Calu3 (cell line): ENCODE results near the gene PGAP3. TPM values are rescaled to one million over a fixed set of nuclear protein-coding genes. Genes with fewer than 3 reads are reported as not detected.

Source experiments
- BruUV-seq: library from RNA; stranded (reverse); fragments of 400-500 nt; replicated peaks from 2 replicates; lab custom pipeline; 2021; lab: Mats Ljungman, UMichigan
- CTCF ChIA-PET: fragments of 300-600 bp; sonication (Branson Sonifier 250); formaldehyde crosslinking; loops from one replicate; lab custom pipeline; 2022; ENCODE audit warnings: antibody characterized with exemption; lab: Charles Lee
- DNase-seq: peaks from one replicate; pipeline ENCODE4 v3.0.0; 2022
- H3K27ac Mint-ChIP-seq: one replicate; pipeline ENCODE4 v1.8.0; 2022; ENCODE audit warnings: mixed read lengths; ENCODE audit not compliant: unreplicated experiment
- H3K27me3 Mint-ChIP-seq: one replicate; pipeline ENCODE4 v1.8.0; 2022; ENCODE audit warnings: mixed read lengths; ENCODE audit not compliant: unreplicated experiment
- H3K36me3 Mint-ChIP-seq: one replicate; pipeline ENCODE4 v1.8.0; 2022; ENCODE audit warnings: mild to moderate bottlenecking, moderate library complexity, mixed read lengths; ENCODE audit not compliant: insufficient read depth, unreplicated experiment
- H3K4me1 Mint-ChIP-seq: one replicate; pipeline ENCODE4 v1.8.0; 2022; ENCODE audit warnings: mild to moderate bottlenecking, low read depth, mixed read lengths; ENCODE audit not compliant: unreplicated experiment
- H3K4me3 Mint-ChIP-seq: one replicate; pipeline ENCODE4 v1.8.0; 2022; ENCODE audit warnings: mild to moderate bottlenecking, low read depth, moderate library complexity, mixed read lengths; ENCODE audit not compliant: unreplicated experiment
- H3K9me3 Mint-ChIP-seq: one replicate; pipeline ENCODE4 v1.8.0; 2022; ENCODE audit warnings: low read depth, mixed read lengths; ENCODE audit not compliant: unreplicated experiment
- CTCF ChIP-seq: fragments of 200-600 bp; IDR thresholded peaks from one replicate; pipeline ENCODE4 v1.8.0; 2022; ENCODE audit warnings: antibody characterized with exemption; ENCODE audit not compliant: unreplicated experiment
- intact Hi-C: fragments of 100-400 bp; cut with micrococcal nuclease; formaldehyde crosslinking; loops from one replicate; pipeline ENCODE4 v1.10.0; 2022; ENCODE audit not compliant: unreplicated experiment
- total RNA-seq: library from RNA; stranded (reverse); gene quantifications from 2 replicates; pipeline ENCODE4 v1.2.3, GENCODE V29; 2022

PGAP3 gene
- total RNA-seq, 1 experiment from 2014 or later, result 1,186 TPM

GRCh38 chr17:39688945-39689344 lies 1.1 kb upstream of the PGAP3 start:
- Mint-ChIP-seq H3K27ac (peak overlapping the region; percentile 63), H3K9me3 (no peaks in the 10 kb centered on the region), H3K4me1 (peaks cover 27% of the 10 kb centered on the region), H3K27me3 (no peaks in the 10 kb centered on the region), H3K36me3 (peaks cover 38% of the 10 kb centered on the region), H3K4me3 (peak overlapping the region; percentile 64)
- intact Hi-C loops, result loop anchor here (1.0 to 10.0 kb wide), 10 partner anchors 18 to 593 kb away; partner anchors contain the start of genes CDK12, LRRC3C, MIEN1 and ORMDL3
- CTCF ChIA-PET, result interaction anchor here (0.5 to 161.2 kb wide), 28 partner anchors 26 to 798 kb away, joined by 3 to 42089 read pairs (median 12); partner anchors contain the start of genes ERBB2, GRB7, GSDMA and GSDMB
- no peak for TF ChIP-seq CTCF
- BruUV-seq, result no TSS peak
- peak; percentile 88 for DNase-seq

GRCh38 chr17:39688475-39688835 lies 598 bp upstream of the PGAP3 start:
- CTCF ChIA-PET, result interaction anchor here (0.5 to 161.2 kb wide), 52 partner anchors 26 to 959 kb away, joined by 3 to 42089 read pairs (median 6); partner anchors contain the start of genes ERBB2, GRB7, GSDMA and GSDMB
- Mint-ChIP-seq H3K9me3 (no peaks in the 10 kb centered on the region), H3K4me3 (peak overlapping the region; percentile 64), H3K27me3 (no peaks in the 10 kb centered on the region), H3K4me1 (peaks cover 27% of the 10 kb centered on the region), H3K36me3 (peaks cover 38% of the 10 kb centered on the region), H3K27ac (peak overlapping the region; percentile 63)
- intact Hi-C loops, result loop anchor here (1.0 to 10.0 kb wide), 10 partner anchors 18 to 594 kb away; partner anchors contain the start of genes CDK12, LRRC3C, MIEN1 and ORMDL3
- BruUV-seq, result no TSS peak
- TF ChIP-seq CTCF, result no peak
- DNase-seq, result peak; percentile 97

GRCh38 chr17:39687101-39687545 lies 734 bp downstream of the PGAP3 start:
- peaks cover 43% of the 10 kb centered on the region for H3K36me3 Mint-ChIP-seq
- peak overlapping the region; percentile 64 for H3K4me3 Mint-ChIP-seq
- H3K27ac Mint-ChIP-seq, result peak overlapping the region; percentile 63
- intact Hi-C loops, result loop anchor here (1.0 to 10.0 kb wide), 8 partner anchors 11 to 595 kb away; partner anchors contain the start of genes CDK12 and PSMD3
- TF ChIP-seq CTCF, result no peak
- TSS peak; percentile 83 for BruUV-seq
- peak; percentile 99 for DNase-seq
- H3K27me3 Mint-ChIP-seq, result no peaks in the 10 kb centered on the region
- no peaks in the 10 kb centered on the region for H3K9me3 Mint-ChIP-seq
- CTCF ChIA-PET, result interaction anchor here (0.5 to 161.2 kb wide), 31 partner anchors 28 to 1057 kb away, joined by 3 to 42089 read pairs (median 8); partner anchors contain the start of genes CASC3, ERBB2, GRB7 and GSDMA
- peaks cover 27% of the 10 kb centered on the region for H3K4me1 Mint-ChIP-seq

GRCh38 chr17:39684369-39685192 lies 3.3 kb downstream of the PGAP3 start:
- CTCF ChIA-PET, result interaction anchor here (0.6 to 161.2 kb wide), 23 partner anchors 30 to 1019 kb away, joined by 3 to 42089 read pairs (median 4); partner anchors contain the start of genes ERBB2, GRB7, GSDMA and GSDMB
- TF ChIP-seq CTCF, result no peak
- no TSS peak for BruUV-seq
- Mint-ChIP-seq H3K27ac (no peak overlapping the region), H3K27me3 (no peaks in the 10 kb centered on the region), H3K9me3 (no peaks in the 10 kb centered on the region), H3K4me3 (no peak overlapping the region), H3K4me1 (peaks cover 40% of the 10 kb centered on the region), H3K36me3 (peaks cover 48% of the 10 kb centered on the region)
- intact Hi-C loops, result loop anchor here (5.0 to 10.0 kb wide), 2 partner anchors 220 to 598 kb away; partner anchors contain the start of gene CDK12
- DNase-seq, result peak; percentile 78
